Measurements from ENCODE around the gene ELOVL7.
A peak's percentile ranks its signal among the peaks of the same experiment; 100 is the strongest.

- TF ChIP-seq POLR2A (IDR thresholded peaks at IDR 0.05; ENCODE audit: borderline replicate concordance, extremely low read depth, insufficient read depth, insufficient read length) = no peak
- TF ChIP-seq EZH2 (IDR thresholded peaks at IDR 0.05) = no peak
- TF ChIP-seq POLR2AphosphoS5 (IDR thresholded peaks at IDR 0.05; ENCODE audit: low read depth, low read length) = no peak
- no peak for TF ChIP-seq CTCF (IDR thresholded peaks at IDR 0.05 in 2 of 3, conservative IDR thresholded peaks at IDR 0.05 in 1 of 3; ENCODE audit: borderline replicate concordance in 1 of 3, insufficient read depth in 1 of 3, low read depth in 2 of 3, low read length in 2 of 3)
- TF ChIP-seq REST (IDR thresholded peaks at IDR 0.05; ENCODE audit: low read depth) = no peak
- TF ChIP-seq TCF7L2 (IDR thresholded peaks at IDR 0.05; ENCODE audit: borderline replicate concordance, extremely low read depth, insufficient read depth, insufficient read length) = no peak
- TF ChIP-seq ATF3 (IDR thresholded peaks at IDR 0.05) = no peak
- no peak for TF ChIP-seq EZH2phosphoT487 (IDR thresholded peaks at IDR 0.05; ENCODE audit: borderline replicate concordance)
- no peak for TF ChIP-seq SIN3A (IDR thresholded peaks at IDR 0.05; ENCODE audit: low read depth)
- no peak for TF ChIP-seq JUND (IDR thresholded peaks at IDR 0.05)
- TF ChIP-seq YY1 (IDR thresholded peaks at IDR 0.05; ENCODE audit: extremely low read depth, insufficient replicate concordance, low read depth, low read length) = no peak
- no peak for TF ChIP-seq ZNF274 (IDR thresholded peaks at IDR 0.05; ENCODE audit: low read depth, low read length)
- TF ChIP-seq FOSL1 (IDR thresholded peaks at IDR 0.05; ENCODE audit: low read depth) = no peak
- TF ChIP-seq CEBPB (IDR thresholded peaks at IDR 0.05; ENCODE audit: low read depth) = peak; percentile 58; the same call in 1 of the 2 replicates
Measured at GRCh38 chr5:60805463-60805862, 38.6 kb downstream of the ELOVL7 start.
